ENCODE measurements around the gene PROM1. TPM values are rescaled to one million over a fixed set of nuclear protein-coding genes. Genes with fewer than 3 reads are reported as not detected.

Gene PROM1
- total and polyA plus RNA-seq, 8 donors = 19.7 to 51.6 (median 22.2) TPM

DNA sequence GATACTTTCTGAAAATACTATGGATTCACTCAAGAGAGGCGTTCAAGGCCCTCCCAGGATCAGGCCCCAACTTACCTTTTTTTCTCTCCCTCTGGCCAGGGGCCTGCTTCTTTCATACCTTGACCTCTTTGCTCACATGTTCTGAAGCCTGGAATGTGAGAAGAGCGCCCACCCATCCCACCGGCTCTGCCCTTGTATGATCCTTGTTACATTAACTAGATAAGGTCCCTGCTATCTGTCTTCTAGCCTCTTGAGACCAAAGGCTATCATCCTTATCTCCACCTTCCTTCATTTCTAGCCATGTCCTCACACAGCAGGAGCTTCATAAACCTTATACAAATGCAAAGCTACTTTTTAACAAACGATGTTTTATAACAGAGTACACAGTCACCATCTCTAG is 45.9 kb downstream of the PROM1 start:
- FAIRE-seq = no peak
- intact Hi-C loops (cut with DNase I) = no loop called here
- no peak for ATAC-seq

DNA sequence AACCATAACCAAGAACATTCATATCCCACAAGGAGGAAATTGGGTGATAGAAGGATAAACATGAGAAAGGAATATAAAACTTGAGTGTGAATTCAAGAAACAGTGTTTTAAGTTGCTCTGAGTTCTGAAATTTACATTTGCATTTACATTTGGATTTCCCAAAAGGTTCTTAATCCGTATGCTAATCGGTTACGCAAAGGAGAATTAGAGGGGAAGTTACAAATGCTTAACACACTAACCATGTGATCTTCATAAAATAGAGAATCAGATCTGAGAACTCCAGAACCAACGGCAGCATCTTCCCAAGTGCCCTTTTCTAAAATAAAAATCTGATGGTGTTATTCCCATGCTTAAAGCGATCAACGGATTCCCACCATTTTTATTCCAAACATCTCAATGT is 48.0 kb downstream of the PROM1 start:
- no peak overlapping the region for H3K27ac ChIP-seq
- no peak for FAIRE-seq
- TF ChIP-seq, protein P1, sequence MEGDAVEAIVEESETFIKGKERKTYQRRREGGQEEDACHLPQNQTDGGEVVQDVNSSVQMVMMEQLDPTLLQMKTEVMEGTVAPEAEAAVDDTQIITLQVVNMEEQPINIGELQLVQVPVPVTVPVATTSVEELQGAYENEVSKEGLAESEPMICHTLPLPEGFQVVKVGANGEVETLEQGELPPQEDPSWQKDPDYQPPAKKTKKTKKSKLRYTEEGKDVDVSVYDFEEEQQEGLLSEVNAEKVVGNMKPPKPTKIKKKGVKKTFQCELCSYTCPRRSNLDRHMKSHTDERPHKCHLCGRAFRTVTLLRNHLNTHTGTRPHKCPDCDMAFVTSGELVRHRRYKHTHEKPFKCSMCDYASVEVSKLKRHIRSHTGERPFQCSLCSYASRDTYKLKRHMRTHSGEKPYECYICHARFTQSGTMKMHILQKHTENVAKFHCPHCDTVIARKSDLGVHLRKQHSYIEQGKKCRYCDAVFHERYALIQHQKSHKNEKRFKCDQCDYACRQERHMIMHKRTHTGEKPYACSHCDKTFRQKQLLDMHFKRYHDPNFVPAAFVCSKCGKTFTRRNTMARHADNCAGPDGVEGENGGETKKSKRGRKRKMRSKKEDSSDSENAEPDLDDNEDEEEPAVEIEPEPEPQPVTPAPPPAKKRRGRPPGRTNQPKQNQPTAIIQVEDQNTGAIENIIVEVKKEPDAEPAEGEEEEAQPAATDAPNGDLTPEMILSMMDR (IDR thresholded peaks at IDR 0.05) = no peak
- intact Hi-C loops (cut with DNase I) = no loop called here
- WGBS, 2 donors = 92 to 95% methylated on average over 6 of the region's 6 CpGs
- H3K27me3 ChIP-seq = no peaks in the 10 kb centered on the region
- peaks cover 0 to 26% (median 14%) of the 10 kb centered on the region in 3 donors for H3K4me1 ChIP-seq
- H3K4me3 ChIP-seq = no peak overlapping the region
- H3K9me3 ChIP-seq = no peaks in the 10 kb centered on the region
- DNase-seq = no peak
- no peaks in the 10 kb centered on the region for H3K36me3 ChIP-seq
- no peak for ATAC-seq

More for the DNA sequence above, 45.9 kb downstream of the PROM1 start:
- peaks cover 0 to 22% (median 12%) of the 10 kb centered on the region in 3 donors for H3K4me1 ChIP-seq
- H3K4me3 ChIP-seq = no peak overlapping the region
- no peaks in the 10 kb centered on the region for H3K36me3 ChIP-seq
- no peak for DNase-seq
- no peaks in the 10 kb centered on the region for H3K27me3 ChIP-seq
- TF ChIP-seq, protein P1 (IDR thresholded peaks at IDR 0.05) = no peak
- 87 to 93% methylated on average over 4 of the region's 4 CpGs for WGBS, 2 donors
- H3K27ac ChIP-seq = no peak overlapping the region
- no peaks in the 10 kb centered on the region for H3K9me3 ChIP-seq

DNA sequence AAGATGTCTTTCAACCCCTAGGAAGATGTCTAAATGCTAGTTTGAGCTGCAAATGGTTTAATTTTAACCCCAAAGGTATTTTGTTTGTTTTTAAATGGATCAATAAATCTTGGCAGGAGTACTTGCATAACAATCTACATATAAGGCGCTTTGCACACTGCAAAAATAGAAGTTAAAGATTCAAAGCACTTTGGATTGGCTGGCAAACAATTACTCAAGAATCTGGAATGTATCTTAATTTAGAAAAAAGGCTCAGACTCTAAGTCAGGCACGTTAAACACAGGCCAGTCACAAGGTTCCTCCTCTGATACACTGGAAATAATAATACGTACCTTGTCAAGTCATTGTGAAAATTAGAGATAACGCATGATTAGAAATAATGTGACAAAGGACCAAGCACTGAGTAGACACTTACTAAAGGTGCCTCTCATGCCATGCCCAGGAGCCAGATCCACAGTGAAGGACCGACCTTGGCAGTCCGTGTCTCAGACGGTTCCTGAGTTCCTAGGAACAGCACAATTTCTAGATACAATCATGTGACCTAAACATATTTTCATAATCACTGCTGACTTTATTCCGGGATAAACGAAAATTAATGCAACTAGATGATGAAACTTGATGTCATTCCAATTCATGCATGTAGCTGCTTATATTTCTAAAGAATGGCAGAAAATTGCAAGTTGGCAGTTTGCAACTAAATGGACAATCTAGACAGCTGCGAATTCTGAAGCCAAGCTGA is 49.6 kb downstream of the PROM1 start:
- Histone ChIP-seq H3K4me1 (peaks cover 0 to 26% (median 14%) of the 10 kb centered on the region in 3 donors), H3K4me3 (no peak overlapping the region), H3K27ac (peak overlapping the region in 2 of 4 donors; percentile 35 to 47), H3K9me3 (no peaks in the 10 kb centered on the region), H3K27me3 (no peaks in the 10 kb centered on the region), H3K36me3 (no peaks in the 10 kb centered on the region)
- FAIRE-seq = no peak
- peak in 1 of 6 donors; percentile 25 for DNase-seq
- TF ChIP-seq, protein P1 (IDR thresholded peaks at IDR 0.05) = no peak
- intact Hi-C loops (cut with DNase I) = no loop called here
- ATAC-seq = peak; percentile 74 to 88 (median 85)
- 10 to 13% methylated on average over 10 of the region's 10 CpGs for WGBS, 2 donors

DNA sequence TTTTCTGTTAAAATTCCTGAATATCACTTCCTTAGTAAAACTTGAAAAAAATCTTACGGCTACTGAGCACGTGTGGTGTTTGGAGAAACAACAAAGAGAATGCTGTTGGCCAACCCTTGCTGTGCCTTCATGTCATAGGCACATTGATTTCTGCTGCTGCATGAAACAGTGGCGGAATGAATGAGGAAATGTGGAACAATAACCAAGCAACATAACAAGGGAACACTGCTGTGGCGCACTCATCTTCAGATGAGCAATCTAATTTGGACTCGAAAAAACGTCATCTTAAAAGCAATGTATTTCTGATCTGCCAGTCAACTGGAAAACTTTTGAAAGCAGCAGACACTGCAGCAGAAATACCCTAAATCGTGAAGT is 51.4 kb downstream of the PROM1 start:
- no peak overlapping the region for H3K4me3 ChIP-seq
- TF ChIP-seq, protein P1 (IDR thresholded peaks at IDR 0.05) = no peak
- peak overlapping the region in 2 of 4 donors; percentile 35 to 53 for H3K27ac ChIP-seq
- no peaks in the 10 kb centered on the region for H3K9me3 ChIP-seq
- H3K4me1 ChIP-seq = peaks cover 0 to 26% (median 14%) of the 10 kb centered on the region in 3 donors
- intact Hi-C loops (cut with DNase I) = no loop called here
- no peaks in the 10 kb centered on the region for H3K27me3 ChIP-seq
- 52 to 54% methylated on average over 7 of the region's 7 CpGs for WGBS, 2 donors
- DNase-seq (no peak), FAIRE-seq (no peak), ATAC-seq (peak; percentile 32 to 56 (median 42))
- no peaks in the 10 kb centered on the region for H3K36me3 ChIP-seq
